Upper lobe of left lung (tissue), 6 donors: Measurements from ENCODE around the gene ANKS1B. TPM values are rescaled to one million over a fixed set of nuclear protein-coding genes. Genes with fewer than 3 reads are reported as not detected.

Experiments
- ATAC-seq, 2 donors: fragments of 200-7000 bp; cut with Tn5 transposase; one replicate each; pipeline ENCODE4 v1.9.1; 2022; ENCODE audit warnings: mild to moderate bottlenecking in 2 of 2, moderate library complexity in 2 of 2; ENCODE audit not compliant: low FRiP score in 2 of 2
- DNase-seq, 2 donors: peaks; one replicate each; pipeline ENCODE4 v3.0.0-alpha.2; 2019 to 2020
- H3K27ac ChIP-seq, 4 donors: fragments of 200-600 bp; sonication (generic); one replicate each; pipeline ENCODE4 v1.5.1; 2016 to 2019
- H3K27me3 ChIP-seq, 4 donors: fragments of 200-600 bp; sonication (generic); one replicate each; pipeline ENCODE4 v1.5.1; 2017 to 2019
- H3K36me3 ChIP-seq, 4 donors: fragments of 200-600 bp; sonication (generic); one replicate each; pipeline ENCODE4 v1.5.1; 2016 to 2019
- H3K4me1 ChIP-seq, 4 donors: fragments of 200-600 bp; sonication (generic); one replicate each; pipeline ENCODE4 v1.5.1; 2018 to 2019
- H3K4me3 ChIP-seq, 4 donors: fragments of 200-600 bp; sonication (generic); one replicate each; pipeline ENCODE4 v1.5.1; 2017 to 2019; ENCODE audit warnings: mild to moderate bottlenecking in 2 of 4, moderate library complexity in 1 of 4
- H3K9me3 ChIP-seq, 4 donors: fragments of 200-600 bp; sonication (generic); one replicate each; pipeline ENCODE4 v1.5.1; 2018 to 2019
- CTCF ChIP-seq, 6 experiments: fragments of 450-650 bp in 4 of 6; fragments of 200-600 bp in 2 of 6; sonication (generic) in 2 of 6; IDR thresholded peaks; one replicate each; pipeline ENCODE4 v1.5.1; 2016 to 2019; ENCODE audit warnings: antibody characterized with exemption in 6 of 6
- EP300 ChIP-seq, 4 donors: sonication (generic); formaldehyde crosslinking; IDR thresholded peaks; one replicate each; pipeline ENCODE4 v1.5.1; 2017; ENCODE audit warnings: antibody characterized with exemption in 4 of 4, control low read depth in 2 of 4
- POLR2A ChIP-seq, 4 donors: fragments of 450-650 bp; IDR thresholded peaks; one replicate each; pipeline ENCODE4 v1.5.1; 2016 to 2017; ENCODE audit warnings: antibody characterized with exemption in 4 of 4, mild to moderate bottlenecking in 2 of 4
- POLR2AphosphoS5 ChIP-seq, 2 donors: sonication (generic); formaldehyde crosslinking; IDR thresholded peaks; one replicate each; pipeline ENCODE4 v1.5.1; 2017; ENCODE audit warnings: antibody characterized with exemption in 2 of 2
- WGBS, 2 donors: methylation state at CpG; one replicate each; pipeline ENCODE4 v1.1.5; 2017 to 2018; 5-methylcytosine and 5-hydroxymethylcytosine counted together
- total RNA-seq, 6 donors: library from RNA; depleted of rRNA in 4 of 6; stranded (reverse); fragments of >200 nt in 4 of 6; gene quantifications; one replicate each; pipeline versions ENCODE4 v1.1.0 to v1.2.1, GENCODE V29; 2016 to 2021
- donor health status: DM: no; HTN: no; CAD: no; lungs with moderate emphysema.
- donor health status: DM: no; HTN: yes; CAD: no; lungs with severe emphysema.

ANKS1B gene
- total RNA-seq, 6 donors from 2014 or later = 5.1 to 23.7 (median 7.2) TPM

DNA sequence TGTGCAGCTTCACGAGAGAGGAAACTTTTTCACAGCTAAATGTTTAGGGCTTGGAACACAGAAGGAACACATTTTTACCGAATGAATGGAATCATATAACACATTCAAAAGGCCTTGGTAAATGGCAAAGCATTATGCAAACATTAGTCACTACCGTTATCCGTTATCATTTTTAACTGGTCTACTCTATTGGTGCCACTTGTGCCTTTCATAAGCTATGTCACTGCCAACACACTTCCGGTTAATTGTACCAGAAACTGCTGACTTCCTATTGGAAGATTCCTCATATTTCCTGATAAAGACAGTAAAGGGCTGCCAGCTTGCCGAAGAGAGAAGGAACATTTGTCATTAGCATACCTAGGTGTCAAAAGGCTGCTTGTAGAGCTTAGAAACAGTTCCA is 1170.5 kb downstream of the ANKS1B start:
- ATAC-seq (no peak), DNase-seq (no peak)
- WGBS, 2 donors = 45 to 55% methylated on average over 6 of the region's 6 CpGs
- Histone ChIP-seq H3K27ac (no peak overlapping the region), H3K4me1 (peaks cover 0 to 4% (median 1%) of the 10 kb centered on the region in 4 donors), H3K9me3 (no peaks in the 10 kb centered on the region), H3K27me3 (no peaks in the 10 kb centered on the region), H3K36me3 (no peaks in the 10 kb centered on the region), H3K4me3 (no peak overlapping the region)
- TF ChIP-seq EP300 (IDR thresholded peaks at IDR 0.05) (no peak), POLR2A (IDR thresholded peaks at IDR 0.05) (no peak), POLR2AphosphoS5 (IDR thresholded peaks at IDR 0.05) (no peak), CTCF (IDR thresholded peaks at IDR 0.05) (no peak)

DNA sequence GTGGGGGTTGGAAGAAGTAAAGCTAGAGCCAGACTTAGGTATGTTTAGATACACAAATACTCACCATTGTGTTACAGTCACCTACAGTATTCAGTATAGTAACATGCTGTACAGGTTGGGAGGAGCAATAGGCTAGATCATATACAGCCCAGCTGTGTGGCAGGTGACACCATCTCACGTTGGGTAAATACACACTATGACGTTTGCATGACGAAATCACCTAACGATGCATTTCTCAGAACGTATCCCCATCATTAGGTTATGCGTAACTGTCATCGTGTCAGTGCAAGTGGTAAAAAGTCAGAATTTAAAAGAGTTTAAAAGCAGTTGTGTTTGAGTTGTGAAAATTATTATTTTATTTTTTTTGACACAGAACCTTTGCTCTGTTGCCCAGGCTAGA is 1172.5 kb downstream of the ANKS1B start:
- Histone ChIP-seq H3K9me3 (no peaks in the 10 kb centered on the region), H3K4me1 (peaks cover 0 to 4% (median 1%) of the 10 kb centered on the region in 4 donors), H3K4me3 (no peak overlapping the region), H3K27ac (no peak overlapping the region), H3K36me3 (no peaks in the 10 kb centered on the region), H3K27me3 (no peaks in the 10 kb centered on the region)
- ATAC-seq (no peak), DNase-seq (no peak)
- 81 to 90% methylated on average over 7 of the region's 7 CpGs for WGBS, 2 donors
- TF ChIP-seq EP300 (IDR thresholded peaks at IDR 0.05) (no peak), POLR2AphosphoS5 (IDR thresholded peaks at IDR 0.05) (no peak), CTCF (IDR thresholded peaks at IDR 0.05) (no peak), POLR2A (IDR thresholded peaks at IDR 0.05) (no peak)

- TF ChIP-seq CTCF (IDR thresholded peaks at IDR 0.05) (no peak), POLR2A (IDR thresholded peaks at IDR 0.05) (no peak), POLR2AphosphoS5 (IDR thresholded peaks at IDR 0.05) (no peak), EP300 (IDR thresholded peaks at IDR 0.05) (no peak)
Measured at GRCh38 chr12:98808243-98808875, 1176.4 kb downstream of the ANKS1B start.

DNA sequence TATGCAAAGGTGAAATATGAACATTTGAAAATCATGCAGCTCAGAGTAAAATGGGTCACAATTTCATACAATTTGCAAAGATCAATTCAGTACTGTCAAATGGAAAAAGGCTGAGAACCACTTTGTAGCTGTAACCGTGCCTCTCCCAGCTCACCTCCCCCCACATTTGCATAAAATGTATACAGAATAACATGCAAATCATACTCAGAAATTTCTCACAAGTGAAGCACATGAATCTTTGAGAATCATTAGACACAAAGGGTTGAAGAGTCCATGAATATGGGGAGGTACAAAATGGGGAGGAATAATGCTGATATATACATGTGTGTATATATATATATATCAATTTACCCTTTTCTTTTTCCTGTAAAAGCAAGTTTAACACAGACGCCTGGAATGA is 1177.5 kb downstream of the ANKS1B start:
- H3K4me3 ChIP-seq = no peak overlapping the region
- whole genome bisulfite sequencing, 2 donors = 58 to 70% methylated on average over 2 of the region's 2 CpGs
- ATAC-seq = no peak

More at GRCh38 chr12:98808243-98808875, 1176.4 kb downstream of the ANKS1B start:
- no peak for ATAC-seq
- 29 to 41% methylated on average over 6 of the region's 6 CpGs for WGBS, 2 donors
- no peak for DNase-seq
- no peaks in the 10 kb centered on the region for H3K9me3 ChIP-seq
- no peaks in the 10 kb centered on the region for H3K4me1 ChIP-seq
- H3K4me3 ChIP-seq = no peak overlapping the region
- H3K27ac ChIP-seq = no peak overlapping the region
- no peaks in the 10 kb centered on the region for H3K36me3 ChIP-seq
- no peaks in the 10 kb centered on the region for H3K27me3 ChIP-seq

More for the DNA sequence above, 1177.5 kb downstream of the ANKS1B start:
- H3K27me3 ChIP-seq = no peaks in the 10 kb centered on the region
- no peaks in the 10 kb centered on the region for H3K9me3 ChIP-seq
- H3K36me3 ChIP-seq = no peaks in the 10 kb centered on the region
- no peaks in the 10 kb centered on the region for H3K4me1 ChIP-seq
- H3K27ac ChIP-seq = no peak overlapping the region
- TF ChIP-seq POLR2AphosphoS5 (IDR thresholded peaks at IDR 0.05) = no peak
- no peak for TF ChIP-seq EP300 (IDR thresholded peaks at IDR 0.05)
- TF ChIP-seq POLR2A (IDR thresholded peaks at IDR 0.05) = no peak
- no peak for TF ChIP-seq CTCF (IDR thresholded peaks at IDR 0.05)
- no peak for DNase-seq
